Keratinocyte (primary cell): Measurements from ENCODE around the gene NUP37.

ENCODE experiments used
- CTCF ChIP-seq, 3 experiments: IDR thresholded peaks in 1 of 3; conservative IDR thresholded peaks in 1 of 3; optimal IDR thresholded peaks in 1 of 3; 2 replicates in 2 of 3; 3 replicates in 1 of 3; pipeline versions ENCODE3 to v1.5.1; 2011; ENCODE audit warnings: low read length in 3 of 3, mild to moderate bottlenecking in 3 of 3, moderate library complexity in 2 of 3, control low read depth in 1 of 3, inconsistent platforms in 1 of 3; ENCODE audit not compliant: insufficient read depth in 2 of 3; ENCODE audit errors: extremely low read depth in 1 of 3
- EZH2 ChIP-seq: IDR thresholded peaks from one replicate; pipeline ENCODE4 v1.6.1; 2012; ENCODE audit warnings: inconsistent platforms, mild to moderate bottlenecking, low read length, moderate library complexity

DNA sequence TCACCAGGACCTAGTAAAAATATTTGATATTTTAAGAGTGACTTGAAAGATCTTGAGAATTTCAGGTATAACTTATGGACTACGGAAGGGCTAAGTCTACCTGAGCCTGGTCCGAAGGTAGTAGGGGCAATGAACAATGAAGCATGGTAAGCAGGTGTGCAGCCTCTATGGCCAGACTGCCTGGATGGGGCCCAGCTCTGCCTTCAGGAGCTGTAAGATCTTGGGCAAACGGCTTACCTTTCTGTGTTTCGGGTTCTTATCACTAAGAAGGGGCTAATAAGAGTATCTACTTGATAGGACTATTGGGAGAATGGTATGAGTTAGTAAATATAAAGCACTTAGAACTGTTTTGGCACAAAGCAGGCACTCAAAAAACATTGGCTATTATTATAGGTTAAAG, 39.1 kb downstream of the NUP37 start:
- TF ChIP-seq CTCF (optimal IDR thresholded peaks at IDR 0.05 in 1 of 3, IDR thresholded peaks at IDR 0.05 in 1 of 3, conservative IDR thresholded peaks at IDR 0.05 in 1 of 3; ENCODE audit: extremely low read depth in 1 of 3, insufficient read depth in 2 of 3, low read length in 3 of 3) (no peak), EZH2 (no peak)
